GM12874 (cell line): Measurements from ENCODE around the gene SOD3.

ENCODE experiments used
- TF ChIP-seq, protein P1 (sequence below): IDR thresholded peaks from 2 replicates; pipeline ENCODE4 v1.5.1; 2011; ENCODE audit warnings: low read depth, mild to moderate bottlenecking, control low read depth, low read length, moderate library complexity; ENCODE audit not compliant: insufficient read depth

The SOD3 gene

DNA sequence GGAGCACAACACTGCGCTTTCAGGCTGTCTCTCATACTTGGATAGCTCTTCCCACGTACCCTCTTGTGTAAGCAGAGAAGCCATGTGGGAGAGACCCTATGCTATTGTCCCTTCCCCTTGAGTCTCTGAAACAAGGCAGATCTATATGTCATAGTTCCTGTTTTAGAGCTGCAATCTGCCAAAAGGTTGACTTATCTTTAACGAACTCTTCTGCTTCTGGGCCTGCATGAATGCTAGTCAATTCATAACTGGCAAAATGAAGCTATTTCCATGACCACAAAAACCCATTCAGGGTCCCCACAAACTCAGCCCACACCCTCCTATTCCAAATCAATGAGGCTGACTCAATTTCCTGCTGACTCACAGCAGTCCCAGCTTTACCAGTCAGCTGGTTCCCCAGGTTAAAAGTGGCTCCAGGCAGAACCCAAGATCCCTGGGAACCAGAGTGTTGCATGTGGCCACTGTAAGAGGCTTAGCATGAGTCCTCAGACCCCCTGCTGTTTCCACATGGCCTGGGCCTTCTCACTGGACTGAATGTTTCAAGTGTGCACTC lies 25.3 kb upstream of the SOD3 start:
- TF ChIP-seq, protein P1, sequence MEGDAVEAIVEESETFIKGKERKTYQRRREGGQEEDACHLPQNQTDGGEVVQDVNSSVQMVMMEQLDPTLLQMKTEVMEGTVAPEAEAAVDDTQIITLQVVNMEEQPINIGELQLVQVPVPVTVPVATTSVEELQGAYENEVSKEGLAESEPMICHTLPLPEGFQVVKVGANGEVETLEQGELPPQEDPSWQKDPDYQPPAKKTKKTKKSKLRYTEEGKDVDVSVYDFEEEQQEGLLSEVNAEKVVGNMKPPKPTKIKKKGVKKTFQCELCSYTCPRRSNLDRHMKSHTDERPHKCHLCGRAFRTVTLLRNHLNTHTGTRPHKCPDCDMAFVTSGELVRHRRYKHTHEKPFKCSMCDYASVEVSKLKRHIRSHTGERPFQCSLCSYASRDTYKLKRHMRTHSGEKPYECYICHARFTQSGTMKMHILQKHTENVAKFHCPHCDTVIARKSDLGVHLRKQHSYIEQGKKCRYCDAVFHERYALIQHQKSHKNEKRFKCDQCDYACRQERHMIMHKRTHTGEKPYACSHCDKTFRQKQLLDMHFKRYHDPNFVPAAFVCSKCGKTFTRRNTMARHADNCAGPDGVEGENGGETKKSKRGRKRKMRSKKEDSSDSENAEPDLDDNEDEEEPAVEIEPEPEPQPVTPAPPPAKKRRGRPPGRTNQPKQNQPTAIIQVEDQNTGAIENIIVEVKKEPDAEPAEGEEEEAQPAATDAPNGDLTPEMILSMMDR = no peak

DNA sequence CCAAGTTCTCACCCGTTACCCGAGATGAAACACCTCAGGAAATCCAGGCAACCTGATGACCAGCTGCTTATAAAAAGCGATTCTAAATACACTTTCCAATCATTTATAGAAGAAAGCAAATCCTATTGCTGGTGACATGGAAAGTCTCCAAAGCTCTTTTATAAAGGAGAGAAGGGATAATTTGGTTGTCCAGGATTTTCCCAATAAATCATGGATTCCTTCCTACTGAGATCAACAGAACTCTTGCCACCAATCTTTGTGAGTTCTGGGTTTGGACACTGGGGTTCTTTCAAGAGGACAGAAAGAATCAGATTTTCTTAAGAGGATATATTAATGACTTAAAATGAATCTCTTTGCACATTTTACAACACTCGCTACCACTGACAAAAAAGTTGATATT lies 24.7 kb upstream of the SOD3 start:
- TF ChIP-seq, protein P1 = no peak

DNA sequence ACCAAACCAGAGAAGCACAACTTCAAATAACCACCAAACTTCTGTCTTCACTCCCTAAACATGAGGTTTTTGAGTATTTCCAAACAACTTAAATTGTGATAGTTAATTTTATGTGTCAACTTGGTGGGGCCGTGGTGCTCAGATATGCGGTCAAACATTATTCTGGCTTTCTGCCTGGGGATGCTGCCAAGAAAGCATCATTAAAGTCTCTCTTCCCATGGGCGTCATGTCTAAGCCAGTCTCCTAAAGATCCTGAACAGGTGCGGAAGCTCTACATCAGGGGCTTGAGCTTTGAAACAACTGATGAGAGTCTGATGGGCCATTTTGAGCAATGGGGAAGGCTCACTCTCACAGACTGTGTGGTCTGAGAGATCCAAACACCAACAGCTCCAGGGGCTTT lies 24.1 kb upstream of the SOD3 start:
- TF ChIP-seq, protein P1 = no peak

DNA sequence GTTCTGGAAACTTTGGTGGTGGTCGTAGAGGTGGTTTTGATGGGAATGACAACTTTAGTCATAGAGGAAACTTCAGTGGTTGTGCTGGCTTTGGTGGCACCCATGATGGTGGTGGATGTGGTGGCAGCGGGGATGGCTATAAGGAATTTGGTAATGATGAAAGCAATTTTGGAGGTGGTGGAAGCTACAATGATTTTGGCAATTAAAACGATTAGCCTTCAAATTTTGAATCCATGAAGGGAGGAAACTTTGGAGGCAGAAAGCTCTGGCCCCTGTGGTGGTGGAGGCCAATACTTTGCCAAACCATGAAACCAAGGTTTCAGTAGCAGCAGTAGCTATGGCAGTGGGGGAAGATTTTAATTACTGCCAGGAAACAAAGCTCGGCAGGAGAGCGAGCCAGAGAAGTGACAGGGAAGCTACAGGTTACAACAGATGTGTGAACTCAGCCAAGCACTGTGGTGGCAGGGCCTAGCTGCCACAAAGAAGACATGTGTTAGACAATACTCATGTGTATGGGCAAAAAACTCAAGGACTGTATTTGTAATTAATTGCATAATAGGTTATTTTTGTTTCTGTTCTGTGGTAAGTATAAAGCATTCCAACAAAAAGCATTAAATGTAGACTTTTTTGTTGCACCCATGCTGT lies 23.2 kb upstream of the SOD3 start:
- TF ChIP-seq, protein P1 = no peak

DNA sequence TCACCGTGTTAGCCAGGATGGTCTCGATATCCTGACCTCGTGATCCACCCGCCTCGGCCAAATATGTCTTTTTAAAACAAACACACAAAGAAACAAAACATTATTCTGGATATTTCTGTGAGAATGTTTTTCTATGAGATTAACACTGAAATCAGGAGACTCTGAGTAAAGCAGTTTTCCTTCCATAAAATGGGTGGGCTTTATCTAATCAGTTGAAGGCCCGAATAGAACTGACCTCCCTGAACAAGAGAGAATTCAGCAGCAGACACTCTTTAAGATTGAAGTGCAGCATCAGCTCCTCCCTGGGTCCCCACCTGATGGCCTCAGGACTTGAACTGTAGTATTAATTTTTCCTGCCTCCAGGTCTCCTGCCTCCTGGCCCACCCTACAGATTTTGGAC lies 22.4 kb upstream of the SOD3 start:
- TF ChIP-seq, protein P1 = no peak

DNA sequence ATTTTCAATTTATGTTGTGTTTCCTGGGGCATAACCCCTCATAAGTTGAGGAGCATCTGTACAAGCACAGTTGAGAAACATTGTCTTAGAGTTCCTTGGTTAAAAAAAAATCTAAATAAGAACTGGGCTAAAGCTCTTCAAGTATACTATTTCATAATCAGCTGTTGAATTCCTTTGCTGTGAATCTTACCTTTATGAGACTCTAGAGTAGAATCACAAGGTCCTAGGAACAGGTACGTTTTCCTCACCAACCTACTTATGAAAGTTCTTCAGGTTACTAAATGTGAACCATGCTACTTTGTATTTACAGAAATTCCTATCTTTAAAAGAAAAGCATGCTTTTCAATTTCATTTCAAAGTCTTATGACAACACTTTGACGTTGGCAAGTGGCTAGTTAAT lies 20.9 kb upstream of the SOD3 start:
- TF ChIP-seq, protein P1 = no peak

DNA sequence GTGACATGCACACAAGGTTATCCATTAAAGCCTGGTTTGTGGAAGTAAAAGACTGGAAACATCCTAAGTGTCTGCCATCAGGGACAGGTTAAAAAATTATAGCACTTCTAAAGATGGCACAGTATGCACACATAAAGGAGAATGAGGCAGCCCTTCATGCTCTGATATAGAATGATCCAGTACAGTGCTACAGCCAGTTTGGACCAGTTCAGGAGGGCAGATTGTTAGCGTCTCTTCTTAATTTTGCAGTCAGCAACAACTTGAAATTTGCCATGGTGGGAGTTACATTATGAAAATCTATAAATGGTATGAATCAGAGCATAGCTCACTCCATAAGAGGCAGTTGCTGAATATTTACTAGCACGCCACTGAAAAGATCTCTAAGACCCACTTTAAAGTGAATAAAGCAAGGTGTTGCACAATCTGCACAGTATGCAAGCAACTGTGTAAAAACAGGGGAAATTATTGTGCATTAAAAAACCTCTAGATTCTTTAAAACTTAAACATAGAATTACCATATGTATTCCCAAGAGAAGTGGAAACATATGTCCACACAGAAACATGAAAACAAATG lies 20.3 kb upstream of the SOD3 start:
- TF ChIP-seq, protein P1 = no peak
